Right lung (tissue), 10 donors: ENCODE data around the gene CYTH3. TPM values are rescaled to one million over a fixed set of nuclear protein-coding genes. Genes with fewer than 3 reads are reported as not detected.
A peak's percentile ranks its signal among the peaks of the same experiment; 100 is the strongest.
"Not testable (repeated sequence)": the region's sequence is repeated elsewhere in the genome, so short reads cannot be mapped to it uniquely, and the experiment has no call there.

Experiments used
- DNase-seq, 2 donors: peaks; one replicate each; pipeline ENCODE4 v3.0.0-alpha.2; 2013
- long read RNA-seq, 8 donors: transcript quantifications; one replicate each; lab custom pipeline, GENCODE V29; 2026
- polyA plus RNA-seq, 5 donors: library from polyadenylated mRNA; unstranded; fragments of 120-200 nt; gene quantifications; one replicate each; pipeline versions ENCODE4 v1.2.1 to v1.2.3, GENCODE V29; 2013; ENCODE audit warnings: inconsistent platforms in 1 of 5, low replicate concordance in 1 of 5; ENCODE audit not compliant: insufficient read length in 5 of 5, insufficient read depth in 1 of 5

Gene CYTH3, protein sequence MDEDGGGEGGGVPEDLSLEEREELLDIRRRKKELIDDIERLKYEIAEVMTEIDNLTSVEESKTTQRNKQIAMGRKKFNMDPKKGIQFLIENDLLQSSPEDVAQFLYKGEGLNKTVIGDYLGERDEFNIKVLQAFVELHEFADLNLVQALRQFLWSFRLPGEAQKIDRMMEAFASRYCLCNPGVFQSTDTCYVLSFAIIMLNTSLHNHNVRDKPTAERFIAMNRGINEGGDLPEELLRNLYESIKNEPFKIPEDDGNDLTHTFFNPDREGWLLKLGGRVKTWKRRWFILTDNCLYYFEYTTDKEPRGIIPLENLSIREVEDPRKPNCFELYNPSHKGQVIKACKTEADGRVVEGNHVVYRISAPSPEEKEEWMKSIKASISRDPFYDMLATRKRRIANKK
- 10 to 100 TPM; 20.3 to 28.5 (median 27.5) TPM for polyA plus RNA-seq
- long read RNA-seq, donor 1, full-length matches to known transcripts, result 7 of 7 reads
- long read RNA-seq, donor 1, partial matches to known transcripts, result 0 of 7 reads
- long read RNA-seq, donor 1, other reads (novel, unspliced or antisense), result 0 of 7 reads
- long read RNA-seq, donor 2, full-length matches to known transcripts, result 4 of 4 reads
- long read RNA-seq, donor 2, partial matches to known transcripts, result 0 of 4 reads
- long read RNA-seq, donor 2, other reads (novel, unspliced or antisense), result 0 of 4 reads
- long read RNA-seq, donor 3, full-length matches to known transcripts, result 9 of 836 reads
- long read RNA-seq, donor 3, partial matches to known transcripts, result 412 of 836 reads
- long read RNA-seq, donor 3, other reads (novel, unspliced or antisense), result 415 of 836 reads
- long read RNA-seq, donor 4, full-length matches to known transcripts, result 2 of 2 reads
- long read RNA-seq, donor 4, partial matches to known transcripts, result 0 of 2 reads
- long read RNA-seq, donor 4, other reads (novel, unspliced or antisense), result 0 of 2 reads
- long read RNA-seq, donor 5, full-length matches to known transcripts, result 3 of 3 reads
- long read RNA-seq, donor 5, partial matches to known transcripts, result 0 of 3 reads
- long read RNA-seq, donor 5, other reads (novel, unspliced or antisense), result 0 of 3 reads
- long read RNA-seq, donor 6, full-length matches to known transcripts, result 7 of 7 reads
- long read RNA-seq, donor 6, partial matches to known transcripts, result 0 of 7 reads
- long read RNA-seq, donor 6, other reads (novel, unspliced or antisense), result 0 of 7 reads
- long read RNA-seq, donor 7, full-length matches to known transcripts, result 3 of 3 reads
- long read RNA-seq, donor 7, partial matches to known transcripts, result 0 of 3 reads
- long read RNA-seq, donor 7, other reads (novel, unspliced or antisense), result 0 of 3 reads
- long read RNA-seq, donor 8, full-length matches to known transcripts, result 2 of 2 reads
- long read RNA-seq, donor 8, partial matches to known transcripts, result 0 of 2 reads
- long read RNA-seq, donor 8, other reads (novel, unspliced or antisense), result 0 of 2 reads

DNA sequence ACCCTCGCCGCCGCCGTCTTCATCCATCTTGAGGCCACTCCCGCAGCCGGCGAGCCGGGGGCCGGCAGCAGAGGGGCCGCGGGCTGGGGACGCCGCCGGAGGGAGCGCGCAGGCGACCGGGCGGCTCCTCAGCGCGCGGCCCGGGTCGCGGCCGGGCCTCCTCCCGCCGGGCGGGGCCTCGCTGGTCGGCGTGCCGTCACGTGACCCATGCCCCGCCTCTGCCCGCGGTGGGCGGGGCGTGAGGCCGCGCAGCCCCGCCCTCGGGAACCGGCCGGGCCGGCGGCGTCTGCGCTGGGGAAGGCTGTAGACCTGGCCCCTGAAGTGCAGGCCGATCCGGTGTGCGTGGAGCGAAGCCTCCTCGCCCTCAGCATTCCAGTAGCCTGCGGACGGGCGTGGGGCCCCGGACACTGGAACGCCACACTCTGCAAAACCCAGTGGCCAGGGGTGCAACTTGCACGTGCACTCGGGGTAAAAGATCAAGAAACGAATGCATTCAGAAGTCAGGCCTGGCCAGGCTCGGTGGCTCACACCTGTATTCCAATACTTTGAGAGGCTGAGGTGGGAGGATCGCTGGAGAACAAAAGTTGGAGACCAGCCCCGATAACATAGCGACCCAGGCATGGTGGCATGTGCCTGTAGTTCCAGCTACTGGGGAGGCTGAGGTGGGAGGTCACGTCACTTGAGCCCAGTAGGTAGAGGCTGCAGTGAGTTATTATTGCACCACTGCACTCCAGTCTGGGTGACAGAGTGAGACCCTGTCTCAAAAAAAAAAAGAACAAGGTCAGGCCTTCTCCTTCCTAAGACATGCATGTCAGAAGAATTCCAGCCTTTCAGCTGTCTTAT, at the start of gene CYTH3:
TSS of gene CYTH3 (minus strand) at position 144 of the 843 bp plus-strand sequence. CDS start at position 27, 117 bp downstream.
- peak; percentile 83 for DNase-seq

DNA sequence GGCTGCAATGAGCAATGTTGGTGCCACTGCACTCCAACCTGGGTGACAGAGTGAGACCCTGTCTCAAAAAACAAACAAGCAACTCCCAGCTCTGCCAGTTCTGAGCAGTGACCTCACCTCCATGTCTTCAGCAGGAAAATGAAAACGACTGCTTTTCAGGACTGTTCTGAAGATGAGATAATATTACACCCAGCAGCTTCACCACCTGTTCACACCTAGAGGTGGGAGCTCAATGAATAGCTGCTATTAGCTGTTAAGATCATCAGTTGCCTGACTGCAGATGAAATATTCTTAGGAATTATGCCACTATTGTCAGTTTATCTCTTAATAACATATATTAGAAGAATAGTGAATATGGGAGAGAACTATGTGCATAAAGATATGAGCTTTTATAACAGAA, 48.4 kb upstream of the CYTH3 start:
- DNase-seq, result no peak

DNA sequence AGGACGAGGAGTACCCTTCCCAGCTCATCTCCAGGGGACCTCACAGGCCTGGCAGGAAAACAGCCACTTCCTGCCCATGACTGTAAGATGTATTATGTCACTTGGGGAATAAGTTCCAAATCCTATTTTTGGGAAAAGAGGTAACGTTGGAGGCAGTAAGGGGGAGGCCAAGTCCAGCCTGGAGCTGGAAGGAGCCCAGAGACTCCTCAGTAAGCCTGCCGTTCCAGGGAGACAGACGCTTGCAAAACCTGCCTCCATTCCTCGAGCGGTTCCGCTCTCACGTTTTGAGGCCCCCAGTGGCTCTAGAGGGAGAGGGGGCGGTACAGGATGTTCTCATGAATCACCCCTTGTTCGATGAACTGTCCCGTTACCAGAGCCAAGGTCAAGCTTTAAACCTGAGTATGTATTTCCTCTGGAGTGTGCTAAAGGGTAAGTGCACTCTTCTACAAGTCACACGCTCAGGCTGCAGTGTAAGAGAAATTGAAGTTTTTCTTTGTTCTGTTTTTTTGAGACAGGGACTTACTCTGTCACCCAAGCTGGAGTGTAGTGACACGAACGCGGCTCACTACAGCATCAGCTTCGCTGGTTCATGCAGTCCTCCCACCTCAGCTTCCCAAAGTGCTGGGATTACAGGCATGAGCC, 45.5 kb upstream of the CYTH3 start:
- peak; percentile 11 to 18 for DNase-seq

DNA sequence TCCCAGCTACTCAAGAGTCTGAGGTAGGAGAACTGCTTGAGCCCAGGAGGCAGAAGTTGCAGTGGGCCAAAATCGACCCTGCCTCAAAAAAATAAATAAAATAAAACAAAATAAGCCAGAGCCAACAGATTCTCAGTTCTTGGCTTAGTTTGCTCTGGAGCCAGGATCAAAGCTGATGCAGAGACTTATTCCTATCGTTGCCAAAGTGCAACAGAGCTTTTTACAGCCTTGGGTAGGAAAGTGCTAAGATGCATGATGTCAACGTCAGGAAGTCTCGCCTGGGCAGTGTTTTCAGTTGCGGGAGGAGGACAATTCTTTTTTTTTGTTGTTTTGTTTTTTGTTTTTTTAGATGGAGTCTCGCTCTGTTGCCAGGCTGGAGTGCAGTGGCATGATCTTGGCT, 43.8 kb upstream of the CYTH3 start:
- DNase-seq, result no peak

DNA sequence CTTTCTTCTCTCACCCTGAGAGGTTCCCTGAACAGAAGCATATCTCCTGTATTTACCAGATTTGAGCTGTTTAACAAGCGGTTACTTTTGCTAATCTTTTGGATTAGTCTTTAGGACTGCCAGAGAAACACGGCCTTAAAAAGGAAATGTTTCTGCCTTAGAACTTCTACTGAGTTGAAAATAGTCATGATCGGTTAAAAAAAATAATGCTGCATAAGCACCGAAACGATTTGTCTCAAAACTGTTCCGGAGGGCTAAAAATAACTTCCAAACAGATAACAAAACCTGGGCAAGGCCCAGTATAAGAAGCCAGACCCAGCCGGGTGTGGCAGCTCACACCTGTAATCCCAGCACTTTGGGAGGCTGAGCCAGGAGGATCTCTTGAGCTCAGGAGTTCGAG, 43.3 kb upstream of the CYTH3 start:
- no peak for DNase-seq

DNA sequence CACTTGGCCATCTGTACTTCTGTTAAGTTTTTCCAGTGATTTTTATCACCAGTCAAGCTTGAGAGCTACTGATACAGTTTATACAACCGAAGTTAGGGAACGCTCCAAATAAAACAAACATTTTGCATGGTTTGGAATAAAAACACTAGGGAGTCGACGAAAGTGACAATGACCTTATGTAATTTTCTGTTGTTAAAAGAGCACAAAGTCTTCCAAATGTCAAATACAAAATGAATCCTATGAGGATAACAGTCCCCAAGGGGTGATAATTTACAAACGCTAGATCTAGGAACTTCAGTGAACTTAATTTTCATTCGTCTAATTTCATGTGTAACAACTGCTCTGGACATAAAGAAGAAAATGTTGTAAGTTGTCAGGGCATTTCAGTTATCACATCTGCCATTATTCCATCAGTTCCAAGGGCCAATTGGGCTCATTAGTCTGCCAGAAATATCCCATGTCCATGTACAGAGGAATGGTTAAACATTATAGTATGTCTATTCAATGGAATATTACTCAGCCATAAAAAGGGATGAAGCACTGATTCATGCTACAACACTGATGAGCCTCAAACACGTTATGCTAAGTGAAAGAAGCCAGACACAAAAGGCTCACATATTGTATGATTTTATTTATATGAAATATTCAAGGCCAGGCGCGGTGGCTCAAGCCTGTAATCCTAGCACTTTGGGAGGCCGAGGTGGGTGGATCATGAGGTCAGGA, 38.0 kb upstream of the CYTH3 start:
- DNase-seq, result no peak

DNA sequence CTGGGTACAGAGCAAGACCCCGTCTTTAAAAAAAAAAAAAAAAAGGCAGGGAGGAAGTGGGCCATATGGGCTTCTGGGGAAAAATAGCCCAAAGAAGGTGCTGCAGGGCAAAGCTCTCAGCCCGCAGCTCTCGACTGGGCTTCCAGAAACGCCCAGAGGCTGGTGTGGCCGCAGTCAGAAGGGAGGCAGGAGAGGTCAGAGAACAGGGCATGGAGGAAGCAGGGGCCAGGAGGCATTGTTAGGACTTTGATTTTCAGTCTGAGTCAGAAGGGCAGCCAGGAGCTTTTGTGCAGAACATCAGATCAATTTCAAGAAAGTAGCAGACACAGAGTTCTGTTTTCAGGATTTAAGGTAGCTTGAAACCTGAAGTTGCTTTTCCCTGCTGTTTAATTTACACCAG, 35.3 kb upstream of the CYTH3 start:
- no peak for DNase-seq

DNA sequence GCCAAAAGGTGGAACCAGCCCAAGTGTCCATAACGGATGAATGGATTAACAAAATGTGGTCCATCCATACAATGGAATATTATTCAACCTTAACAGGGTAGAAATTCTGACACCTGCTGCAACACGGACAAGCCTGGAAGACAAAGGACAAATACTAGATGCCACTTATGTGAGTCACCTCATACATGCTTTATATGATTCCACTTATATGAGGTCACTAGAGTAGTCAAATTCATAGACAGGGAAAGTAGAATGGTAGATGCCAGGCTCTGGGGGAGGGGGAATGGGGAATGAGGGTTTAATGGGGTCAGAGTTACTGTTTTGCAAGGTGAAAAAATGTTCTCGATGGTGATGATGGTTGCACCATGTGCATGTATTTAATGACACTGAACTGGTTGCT, 34.0 kb upstream of the CYTH3 start:
- DNase-seq, result no peak

DNA sequence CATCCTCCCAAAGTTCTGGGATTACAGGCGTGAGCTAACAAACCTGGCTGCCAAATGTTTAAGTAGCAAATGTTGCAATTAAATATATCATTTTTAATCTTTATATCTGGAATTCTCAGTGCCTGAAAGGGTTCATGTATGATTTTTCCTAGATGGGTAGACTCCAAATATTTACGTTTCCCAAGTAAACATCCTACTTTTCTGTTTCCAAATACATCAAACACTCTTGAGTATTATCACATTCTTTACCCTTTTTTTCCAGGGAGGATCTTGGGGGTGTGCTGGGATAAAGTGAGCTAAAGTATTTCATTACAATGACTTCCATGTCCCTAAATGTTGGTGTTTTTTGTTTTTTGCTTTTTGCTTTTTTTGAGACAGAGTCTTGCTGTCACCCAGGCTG, 32.9 kb upstream of the CYTH3 start:
- DNase-seq, result no peak

DNA sequence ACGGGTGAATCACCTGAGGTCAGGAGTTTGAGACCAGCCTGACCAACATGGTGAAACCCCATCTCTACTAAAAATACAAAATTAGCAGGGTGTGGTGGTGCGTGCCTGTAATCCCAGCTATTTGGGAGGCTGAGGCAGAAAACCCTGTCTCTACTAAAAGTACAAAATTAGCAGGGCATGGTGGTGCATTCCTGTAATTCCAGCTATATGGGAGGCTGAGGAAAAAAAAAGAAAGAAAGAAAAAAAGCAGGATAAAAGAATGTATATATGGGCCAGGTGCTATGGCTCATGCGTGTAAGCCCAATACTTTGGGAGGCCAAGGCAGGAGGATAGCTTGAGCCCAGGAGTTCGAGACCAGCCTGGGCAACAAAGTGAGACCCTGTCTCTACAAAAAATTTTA, 29.0 kb upstream of the CYTH3 start:
- DNase-seq, result not testable (repeated sequence)

DNA sequence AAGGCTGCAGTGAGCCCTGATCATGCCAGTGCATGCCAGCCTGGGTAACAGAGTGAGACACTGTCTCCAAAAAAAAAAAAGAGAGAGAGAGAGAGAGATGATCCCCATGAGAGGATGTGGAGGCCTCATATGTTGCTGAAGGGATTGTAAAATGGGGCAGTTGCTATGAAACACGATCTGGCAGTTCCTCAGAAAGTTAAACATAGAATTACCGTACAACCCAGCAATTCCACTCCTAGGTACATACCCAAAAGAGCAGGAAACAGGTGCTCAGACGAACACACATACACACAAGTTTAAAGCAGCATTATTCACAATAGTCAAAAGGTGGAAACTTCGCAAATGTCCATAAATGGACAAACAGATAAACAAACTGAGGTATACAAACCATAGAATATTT, 27.4 kb upstream of the CYTH3 start:
- no peak for DNase-seq

DNA sequence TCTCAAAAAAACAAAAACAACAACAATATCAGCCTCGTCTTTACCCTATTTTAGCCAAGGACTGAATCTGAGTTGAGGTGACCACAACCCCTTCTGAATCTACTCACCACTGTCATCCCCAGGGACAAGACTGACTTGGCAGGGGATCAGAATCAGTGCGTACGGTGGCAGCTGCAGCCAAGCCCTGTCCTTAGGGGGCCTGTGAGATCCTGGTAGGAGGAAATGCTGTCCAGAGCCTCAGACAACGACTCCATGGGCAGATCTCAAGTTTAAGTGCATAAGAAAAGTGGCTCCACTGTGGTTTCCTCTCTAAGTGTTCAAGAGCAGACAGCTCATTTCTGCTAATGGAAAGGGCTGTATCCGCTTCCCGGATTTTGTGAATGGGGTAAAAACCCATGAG, 22.4 kb upstream of the CYTH3 start:
- no peak for DNase-seq

DNA sequence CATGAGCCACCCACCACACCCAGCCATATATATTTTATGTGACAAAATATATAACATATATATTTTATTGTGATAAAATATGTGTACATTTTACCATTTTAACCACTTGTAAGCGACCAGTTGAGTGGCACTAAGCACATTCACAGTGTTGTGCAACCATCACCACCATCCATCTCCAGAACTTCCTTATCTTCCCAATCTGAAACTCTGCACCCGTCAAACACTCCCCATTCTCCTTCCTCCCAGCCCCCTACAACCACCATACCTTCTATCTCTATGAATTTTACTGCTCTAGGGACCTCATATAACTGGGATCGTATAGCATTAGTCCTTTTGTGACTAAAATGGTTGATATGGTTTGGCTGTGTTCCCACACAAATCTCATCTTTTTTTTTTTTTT, 20.8 kb upstream of the CYTH3 start:
- DNase-seq, result no peak

DNA sequence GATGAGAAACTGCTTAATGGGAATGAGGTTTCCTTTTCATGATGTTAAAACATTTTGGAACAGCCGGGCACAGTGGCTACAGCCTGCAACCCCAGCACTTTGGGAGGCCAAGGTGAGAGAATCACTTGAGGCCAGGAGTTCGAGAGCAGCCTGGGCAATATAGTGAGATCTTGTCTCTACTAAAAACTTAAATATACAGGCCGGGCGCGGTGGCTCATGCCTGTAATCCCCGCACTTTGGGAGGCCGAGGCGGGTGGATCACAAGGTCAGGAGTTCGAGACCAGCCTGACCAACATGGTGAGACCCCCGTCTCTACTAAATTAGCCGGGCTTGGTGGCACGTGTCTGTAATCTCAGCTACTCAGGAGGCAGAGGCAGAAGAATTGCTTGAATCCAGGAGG, 19.5 kb upstream of the CYTH3 start:
- DNase-seq, result not testable (repeated sequence)

DNA sequence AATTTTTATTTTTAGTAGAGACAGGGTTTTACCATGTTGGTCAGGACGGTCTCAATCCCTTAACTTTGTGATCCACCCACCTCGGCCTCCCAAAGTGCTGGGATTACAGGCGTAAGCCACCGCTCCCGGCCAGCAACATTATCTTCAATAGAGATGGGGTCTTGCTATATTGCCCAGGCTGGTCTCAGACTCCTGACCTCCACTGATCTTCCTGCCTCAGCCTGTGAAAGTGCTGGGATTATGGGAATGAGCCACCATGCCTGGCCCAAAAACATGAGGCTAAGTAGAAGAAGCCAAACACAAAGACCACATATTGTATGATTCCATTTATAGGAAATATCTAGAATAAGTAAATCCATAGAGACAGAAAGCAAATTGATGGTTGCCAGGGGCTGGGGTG, 19.1 kb upstream of the CYTH3 start:
- DNase-seq, result no peak

DNA sequence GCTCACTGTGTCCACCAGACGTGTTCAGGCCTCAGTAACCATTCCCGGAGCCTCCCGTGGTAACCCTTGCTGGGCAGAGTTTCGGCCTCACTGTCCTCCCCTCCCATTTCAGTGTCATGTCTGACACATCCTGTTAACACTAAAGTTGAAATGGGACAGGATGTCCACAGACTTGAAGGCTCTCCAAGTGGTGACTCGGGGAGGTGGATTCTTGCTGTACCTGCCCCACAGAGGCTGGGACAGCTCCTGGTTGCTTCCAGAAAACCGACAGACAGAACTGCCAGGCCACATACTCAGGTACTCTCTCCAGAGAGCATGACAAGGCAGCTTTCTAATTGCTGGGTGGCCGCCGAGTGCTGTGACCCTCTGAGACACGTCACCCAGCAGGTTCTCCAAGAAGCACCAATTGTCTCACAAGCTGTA, 17.9 kb upstream of the CYTH3 start:
- no peak for DNase-seq

DNA sequence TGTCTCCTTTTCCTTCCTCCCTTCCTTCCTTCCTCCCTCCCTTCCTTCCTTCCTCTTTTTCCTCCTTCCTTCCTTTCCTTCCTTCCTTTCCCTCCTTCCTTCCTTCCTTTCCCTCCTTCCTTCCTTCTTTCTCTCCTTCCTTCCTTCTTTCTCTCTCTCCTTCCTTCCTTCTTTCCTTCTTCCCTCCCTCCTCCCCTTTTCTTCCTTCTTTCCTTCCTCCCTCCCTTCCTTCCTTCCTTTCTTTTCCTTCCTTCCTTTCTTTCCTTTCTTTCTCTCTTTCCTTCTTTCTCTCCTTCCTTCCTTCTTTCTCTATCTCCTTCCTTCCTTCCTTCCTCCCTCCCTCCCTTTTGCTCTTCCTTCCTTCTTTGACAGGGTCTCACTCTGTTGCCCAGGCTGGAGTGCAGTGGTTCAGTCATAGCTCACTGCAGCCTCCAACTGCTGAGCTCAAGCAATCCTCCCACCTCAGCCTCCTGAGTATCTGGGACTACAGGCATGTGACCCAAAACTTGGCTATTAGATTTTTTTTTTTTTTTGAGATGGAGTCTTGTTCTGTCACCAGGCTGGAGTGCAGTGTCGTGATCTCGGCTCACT, 15.9 kb upstream of the CYTH3 start:
- no peak for DNase-seq

DNA sequence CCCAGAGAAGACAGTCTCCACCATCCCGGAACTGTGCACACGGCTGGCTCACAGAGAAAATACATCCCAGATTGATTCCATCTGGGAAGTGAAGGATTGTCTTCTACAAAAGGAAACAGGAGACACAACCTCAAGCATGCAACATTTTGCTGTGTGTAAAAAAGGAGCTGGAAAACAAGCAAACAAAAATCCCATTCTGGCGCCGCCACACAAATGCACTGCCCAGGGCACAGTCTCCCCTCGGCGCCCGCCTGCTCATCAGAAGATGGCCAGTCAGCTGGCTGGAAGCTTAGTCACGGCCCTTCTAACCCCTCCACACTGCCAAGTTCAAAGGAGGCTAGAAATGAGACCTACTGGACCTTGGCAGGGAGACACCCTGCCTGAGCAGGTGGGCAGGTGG, 14.1 kb upstream of the CYTH3 start:
- DNase-seq, result no peak
